Thymus (tissue), 11 donors: ENCODE results near the gene C20orf173. TPM values are rescaled to one million over a fixed set of nuclear protein-coding genes. Genes with fewer than 3 reads are reported as not detected.

Source experiments
- DNase-seq, 9 donors: peaks; one replicate each; pipeline ENCODE4 v3.0.0-alpha.2; 2013; ENCODE audit warnings: low spot score in 9 of 9, low read depth in 6 of 9, missing footprints in 1 of 9
- H3K27ac ChIP-seq, 2 donors: one replicate each; pipeline ENCODE4 v1.5.1; 2013; ENCODE audit warnings: control low read depth in 1 of 2, low read depth in 1 of 2, low read length in 1 of 2, mild to moderate bottlenecking in 1 of 2, moderate library complexity in 1 of 2
- H3K27me3 ChIP-seq, 2 donors: one replicate each; pipeline ENCODE4 v1.5.1; 2013; ENCODE audit warnings: low read length in 1 of 2; ENCODE audit not compliant: control insufficient read depth in 2 of 2, insufficient read depth in 1 of 2
- H3K36me3 ChIP-seq, 2 donors: one replicate each; pipeline ENCODE4 v1.5.1; 2013; ENCODE audit warnings: low read length in 1 of 2, mild to moderate bottlenecking in 1 of 2, moderate library complexity in 1 of 2; ENCODE audit not compliant: control insufficient read depth in 2 of 2, insufficient read depth in 2 of 2
- H3K4me1 ChIP-seq, 2 donors: one replicate each; pipeline ENCODE4 v1.5.1; 2013; ENCODE audit warnings: low read length in 2 of 2; ENCODE audit not compliant: control insufficient read depth in 2 of 2, insufficient read depth in 2 of 2
- H3K4me3 ChIP-seq, 2 donors: one replicate each; pipeline ENCODE4 v1.5.1; 2013; ENCODE audit warnings: low read length in 2 of 2, control low read depth in 1 of 2, mild to moderate bottlenecking in 1 of 2
- H3K9me3 ChIP-seq, 2 donors: one replicate each; pipeline ENCODE4 v1.5.1; 2013; ENCODE audit warnings: low read length in 1 of 2, mild to moderate bottlenecking in 1 of 2; ENCODE audit not compliant: control insufficient read depth in 2 of 2, insufficient read depth in 1 of 2
- WGBS: extraction: QIAGEN DNeasy Blood & Tissue Kit; methylation state at CpG from one replicate; pipeline ENCODE4 v1.1.7; 2013; 5-methylcytosine and 5-hydroxymethylcytosine counted together
- polyA plus RNA-seq: library from polyadenylated mRNA; stranded (reverse); fragments of 200-250 nt; gene quantifications from one replicate; pipeline ENCODE4 v1.2.3, GENCODE V29; 2013
- total RNA-seq: library from RNA; stranded (reverse); fragments of 120-200 nt; gene quantifications from one replicate; pipeline ENCODE4 v1.2.4, GENCODE V29; 2013
- donor health status: healthy.

C20orf173 gene
- total and polyA plus RNA-seq, 2 donors = not detected

DNA sequence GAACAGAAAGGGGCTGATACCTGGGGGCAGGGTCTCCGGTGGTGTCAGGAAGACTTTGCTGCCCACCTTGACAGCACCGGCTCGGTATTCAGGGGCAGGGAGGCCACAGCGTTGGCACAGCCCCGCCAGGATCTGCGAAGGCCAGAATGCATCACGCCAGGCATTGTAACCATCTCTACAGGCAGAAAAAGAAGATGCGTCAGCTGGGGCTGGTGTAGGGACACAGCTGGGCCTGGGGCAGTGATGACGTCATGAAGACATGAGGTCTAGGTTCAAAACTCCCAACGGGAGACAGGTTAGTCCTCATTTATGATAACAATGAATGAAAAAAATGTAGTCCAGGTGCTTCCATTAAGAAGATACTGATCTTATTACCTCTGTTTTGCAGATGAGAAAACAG lies 34.4 kb upstream of the C20orf173 start:
- no peak for DNase-seq
- WGBS = 98% methylated on average over 10 of the region's 10 CpGs
- no peaks in the 10 kb centered on the region for H3K4me1 ChIP-seq

DNA sequence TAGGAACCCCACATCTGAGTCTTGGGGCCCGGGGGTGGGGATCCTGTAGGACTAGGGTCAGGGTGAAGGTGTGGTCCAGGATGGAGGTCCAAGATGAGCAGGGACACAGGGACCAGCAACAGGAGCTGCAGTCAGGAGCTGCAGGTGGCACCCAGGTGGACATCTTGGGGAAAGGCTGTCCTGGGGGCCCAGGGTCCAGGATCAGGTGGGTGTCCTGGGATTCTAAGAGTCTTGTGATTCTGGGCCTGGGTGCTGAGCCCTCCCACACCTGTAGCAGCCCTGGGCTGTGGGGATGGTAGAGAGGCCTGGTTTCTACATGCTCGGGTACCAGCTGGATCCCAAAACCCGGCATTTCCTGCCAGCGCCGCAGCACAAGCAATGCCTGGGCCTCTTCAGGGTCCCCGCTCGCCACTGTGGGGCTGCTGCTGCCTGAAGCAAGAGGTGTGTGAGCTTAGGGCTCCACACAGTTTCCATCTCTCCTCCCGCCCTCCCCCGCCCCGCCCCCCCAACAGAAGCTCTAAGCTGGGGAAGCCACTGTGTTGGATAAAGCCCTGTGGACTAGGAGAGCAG lies 33.2 kb upstream of the C20orf173 start:
- Histone ChIP-seq H3K9me3 (no peaks in the 10 kb centered on the region), H3K27me3 (no peaks in the 10 kb centered on the region), H3K4me1 (no peaks in the 10 kb centered on the region), H3K4me3 (no peak overlapping the region), H3K36me3 (peaks cover 0 to 8% of the 10 kb centered on the region in 2 donors), H3K27ac (no peak overlapping the region)
- DNase-seq = no peak
- WGBS = 87% methylated on average over 10 of the region's 10 CpGs

More for the DNA sequence above, 34.4 kb upstream of the C20orf173 start:
- Histone ChIP-seq H3K27me3 (no peaks in the 10 kb centered on the region), H3K9me3 (no peaks in the 10 kb centered on the region), H3K27ac (no peak overlapping the region), H3K4me3 (no peak overlapping the region), H3K36me3 (peaks cover 0 to 5% of the 10 kb centered on the region in 2 donors)

DNA sequence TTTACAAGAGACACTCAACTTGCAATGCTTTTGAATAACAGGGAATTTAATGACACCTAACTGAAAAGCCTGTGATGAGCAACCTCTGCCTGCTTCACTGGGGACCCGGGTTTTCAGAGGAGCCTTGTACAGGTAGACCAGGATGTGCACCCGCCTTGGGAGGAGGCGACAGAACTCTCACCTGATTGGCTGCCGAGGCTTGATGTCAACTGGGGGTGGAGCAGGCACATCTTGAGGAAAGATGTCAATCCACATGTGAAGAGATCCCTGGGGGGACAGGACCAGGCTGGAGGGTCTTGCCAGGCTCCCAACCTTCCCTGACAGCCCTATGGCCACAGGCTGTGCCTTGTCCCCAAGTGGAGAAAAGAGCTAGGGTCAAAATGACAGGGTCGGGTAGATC lies 32.2 kb upstream of the C20orf173 start:
- H3K27ac ChIP-seq = no peak overlapping the region

DNA sequence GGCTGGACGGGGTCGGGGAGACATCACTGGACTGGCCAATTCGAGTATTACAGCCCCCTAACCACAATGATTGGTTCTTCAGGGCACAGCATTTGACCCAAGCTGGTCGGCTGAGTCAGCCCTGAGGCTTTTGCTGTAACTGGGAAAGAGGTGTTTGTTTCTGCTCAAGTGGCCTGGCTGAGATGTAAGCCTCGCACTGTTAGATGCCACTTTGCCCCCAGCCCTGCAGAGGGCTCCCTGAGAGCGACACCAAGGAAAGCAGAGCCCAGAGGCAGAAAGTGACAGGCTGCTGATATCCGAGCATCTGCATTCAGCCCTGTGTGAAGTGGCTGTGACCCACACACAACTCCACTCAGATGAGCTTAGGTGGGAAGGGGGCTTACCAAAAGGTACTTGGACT lies 31.8 kb upstream of the C20orf173 start:
- Histone ChIP-seq H3K4me3 (no peak overlapping the region), H3K9me3 (no peaks in the 10 kb centered on the region), H3K27me3 (no peaks in the 10 kb centered on the region), H3K36me3 (peaks cover 10 to 21% of the 10 kb centered on the region in 2 donors), H3K27ac (no peak overlapping the region), H3K4me1 (no peaks in the 10 kb centered on the region)
- WGBS = 59% methylated on average over 7 of the region's 7 CpGs
- DNase-seq = peak in 2 of 9 donors; percentile 22 to 28

More for the DNA sequence above, 32.2 kb upstream of the C20orf173 start:
- H3K4me1 ChIP-seq = no peaks in the 10 kb centered on the region
- H3K36me3 ChIP-seq = peaks cover 6 to 17% of the 10 kb centered on the region in 2 donors
- no peaks in the 10 kb centered on the region for H3K27me3 ChIP-seq
- no peak overlapping the region for H3K4me3 ChIP-seq
- DNase-seq = no peak
- 85% methylated on average over 5 of the region's 5 CpGs for WGBS
- H3K9me3 ChIP-seq = no peaks in the 10 kb centered on the region

DNA sequence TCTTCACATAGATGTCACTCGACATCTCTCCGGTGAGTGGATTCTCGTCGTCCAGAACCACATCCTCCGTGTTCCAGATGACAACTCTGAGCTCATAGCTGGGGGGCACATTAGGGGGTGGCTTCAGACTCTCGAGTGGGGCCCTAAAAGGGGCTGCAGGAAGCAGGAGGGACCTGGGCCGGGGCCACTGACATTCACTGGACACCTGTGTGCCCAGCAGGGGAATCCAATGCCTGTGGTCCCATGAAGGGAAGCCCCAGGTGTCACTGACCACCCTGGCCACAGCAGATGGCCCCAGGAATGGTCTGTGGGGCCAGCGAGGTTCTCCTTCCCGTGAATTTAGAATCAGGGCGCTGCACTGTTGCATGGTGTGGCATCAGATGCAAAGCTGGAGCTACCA lies 31.1 kb upstream of the C20orf173 start:
- Histone ChIP-seq H3K9me3 (no peaks in the 10 kb centered on the region), H3K4me3 (no peak overlapping the region), H3K27me3 (no peaks in the 10 kb centered on the region), H3K4me1 (no peaks in the 10 kb centered on the region), H3K36me3 (peaks cover 17 to 27% of the 10 kb centered on the region in 2 donors), H3K27ac (no peak overlapping the region)
- DNase-seq = no peak
- 80% methylated on average over 10 of the region's 10 CpGs for WGBS

DNA sequence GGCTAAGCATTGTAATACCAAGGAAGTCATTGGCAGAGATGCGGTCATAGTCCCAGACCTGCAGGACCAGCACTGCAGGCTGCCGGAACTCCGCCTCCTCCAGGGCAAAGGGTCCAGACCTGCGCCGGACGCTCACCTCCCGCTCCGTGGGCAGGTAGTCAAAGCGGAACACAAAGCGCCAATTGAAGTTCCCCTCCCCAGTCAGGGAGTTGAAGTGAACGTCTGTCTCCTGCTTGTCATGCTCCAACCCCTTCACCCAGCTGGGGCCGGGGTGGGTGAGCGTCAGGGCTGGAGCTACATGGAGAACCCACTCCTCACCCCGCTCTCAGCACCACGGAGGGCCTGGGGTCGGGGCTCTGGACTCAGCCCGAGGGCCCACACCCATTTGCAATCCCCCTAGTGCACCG lies 30.7 kb upstream of the C20orf173 start:
- Histone ChIP-seq H3K4me3 (no peak overlapping the region), H3K27me3 (no peaks in the 10 kb centered on the region), H3K9me3 (no peaks in the 10 kb centered on the region), H3K27ac (no peak overlapping the region), H3K4me1 (no peaks in the 10 kb centered on the region), H3K36me3 (peaks cover 21 to 32% of the 10 kb centered on the region in 2 donors)
- DNase-seq = no peak
- 89% methylated on average over 18 of the region's 18 CpGs for WGBS

DNA sequence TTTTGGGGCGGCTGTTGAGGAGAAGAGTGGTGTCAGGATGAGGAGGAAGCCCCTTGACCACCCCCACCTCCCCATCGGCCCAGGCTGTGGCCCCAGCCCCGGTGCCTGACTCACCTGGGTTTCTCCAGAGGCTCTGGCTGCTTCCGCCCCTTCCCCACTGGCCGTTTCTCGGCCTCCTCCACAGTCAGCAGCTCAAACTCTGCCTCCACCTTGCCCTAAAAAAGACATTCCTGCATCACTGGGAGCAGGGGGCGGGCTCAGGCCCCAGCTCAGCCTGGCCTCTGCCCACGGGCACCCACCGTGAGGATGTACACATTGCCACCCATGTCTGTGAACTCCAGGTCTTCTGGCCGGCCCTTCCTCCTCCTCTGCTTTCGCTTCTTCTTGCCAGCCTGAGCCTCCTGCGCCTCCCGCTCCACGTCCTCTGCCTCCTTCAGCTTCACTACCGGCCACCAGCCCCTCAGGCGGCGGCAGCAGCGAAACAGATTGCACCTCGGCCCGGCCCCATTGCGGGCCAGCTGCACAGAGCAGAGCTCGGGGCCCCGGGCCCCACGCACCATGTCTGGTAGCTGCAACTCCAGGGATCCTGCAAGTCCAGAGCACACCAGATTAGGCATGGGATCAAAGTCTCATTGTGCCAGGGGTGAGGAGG lies 29.7 kb upstream of the C20orf173 start:
- Histone ChIP-seq H3K4me1 (no peaks in the 10 kb centered on the region), H3K27ac (no peak overlapping the region), H3K27me3 (no peaks in the 10 kb centered on the region), H3K36me3 (peaks cover 24 to 41% of the 10 kb centered on the region in 2 donors), H3K4me3 (no peak overlapping the region), H3K9me3 (no peaks in the 10 kb centered on the region)
- 96% methylated on average over 24 of the region's 24 CpGs for WGBS
- DNase-seq = no peak

DNA sequence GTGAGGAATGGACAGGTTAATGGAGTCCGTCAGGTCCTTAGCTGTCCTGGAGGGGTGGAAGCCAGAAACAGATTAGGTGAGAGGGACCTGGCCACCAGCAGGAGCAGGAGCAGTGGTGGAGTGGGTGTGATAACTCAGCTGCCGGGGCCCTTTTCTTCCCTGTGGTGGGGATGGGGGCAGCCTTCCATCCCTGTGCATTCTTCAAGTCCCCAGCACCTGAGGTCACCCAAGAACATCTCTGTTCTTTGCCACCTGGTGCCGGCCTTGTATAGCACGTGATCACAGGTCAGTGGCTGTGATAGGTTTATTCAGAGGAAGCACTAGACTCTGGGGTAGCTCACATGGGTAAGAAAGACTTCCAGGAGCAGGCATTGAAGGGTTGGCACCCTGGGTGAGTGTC lies 29.0 kb upstream of the C20orf173 start:
- Histone ChIP-seq H3K27me3 (no peaks in the 10 kb centered on the region), H3K27ac (no peak overlapping the region), H3K36me3 (peaks cover 32 to 47% of the 10 kb centered on the region in 2 donors), H3K9me3 (no peaks in the 10 kb centered on the region), H3K4me1 (no peaks in the 10 kb centered on the region), H3K4me3 (no peak overlapping the region)
- 98% methylated on average over 4 of the region's 4 CpGs for WGBS
- no peak for DNase-seq

DNA sequence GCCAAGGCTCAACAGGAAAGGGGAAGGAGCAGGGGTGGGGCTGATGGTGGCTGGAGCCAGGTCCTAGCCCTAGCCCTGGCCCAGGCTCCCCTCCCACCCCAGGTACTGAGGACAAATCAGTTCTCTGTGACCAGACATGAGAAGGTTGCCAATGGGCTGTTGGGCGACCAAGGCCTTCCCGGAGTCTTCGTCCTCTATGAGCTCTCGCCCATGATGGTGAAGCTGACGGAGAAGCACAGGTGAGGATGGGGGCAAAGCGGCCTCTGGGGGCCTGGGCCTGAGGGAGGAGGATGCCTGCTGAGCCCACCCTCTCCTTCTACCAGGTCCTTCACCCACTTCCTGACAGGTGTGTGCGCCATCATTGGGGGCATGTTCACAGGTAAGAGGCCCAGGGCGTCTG lies 27.4 kb upstream of the C20orf173 start:
- WGBS = 96% methylated on average over 8 of the region's 8 CpGs
- no peaks in the 10 kb centered on the region for H3K4me1 ChIP-seq
- no peak for DNase-seq

More for the DNA sequence above, 27.4 kb upstream of the C20orf173 start:
- Histone ChIP-seq H3K9me3 (no peaks in the 10 kb centered on the region), H3K4me3 (no peak overlapping the region), H3K27ac (no peak overlapping the region), H3K27me3 (no peaks in the 10 kb centered on the region), H3K36me3 (peaks cover 46 to 55% of the 10 kb centered on the region in 2 donors)
